ENCODE data around the gene MLX. TPM values are rescaled to one million over a fixed set of nuclear protein-coding genes. Genes with fewer than 3 reads are reported as not detected.

The MLX gene
- total RNA-seq, 1 experiment from 2014 or later = 45.3 TPM

- Histone ChIP-seq H3K79me1 (ENCODE audit: insufficient read depth, low read depth, low read length, poor library complexity, severe bottlenecking) (no peaks in the 10 kb centered on the region), H3K56ac (ENCODE audit: insufficient read length, low read depth, low read length) (no peak overlapping the region), H2BK15ac (ENCODE audit: low read depth, low read length) (no peak overlapping the region), H3K79me2 (ENCODE audit: insufficient read depth, low read length) (no peaks in the 10 kb centered on the region), H2BK20ac (ENCODE audit: low read depth, low read length, poor library complexity, severe bottlenecking) (no peak overlapping the region), H2BK120ac (ENCODE audit: low read depth, low read length, poor library complexity, severe bottlenecking) (no peak overlapping the region), H3K27me3 (ENCODE audit: insufficient read depth, low read length) (peaks cover 2% of the 10 kb centered on the region; the same call in 1 of the 2 replicates), H4K20me1 (ENCODE audit: control insufficient read depth, insufficient read depth, insufficient read length) (no peaks in the 10 kb centered on the region), H3K4me1 (ENCODE audit: insufficient read depth, low read length) (peaks cover 11% of the 10 kb centered on the region; the same call in 1 of the 2 replicates), H2BK5ac (ENCODE audit: insufficient read length, low read length) (no peak overlapping the region), H3K9ac (ENCODE audit: extremely low read depth, insufficient read length, low read length) (no peak overlapping the region), H4K5ac (ENCODE audit: insufficient read length, low read depth, low read length) (no peak overlapping the region), H3T11ph (ENCODE audit: low read length) (no peak overlapping the region), H3K4ac (ENCODE audit: low read depth, low read length) (no peak overlapping the region), H2AK5ac (ENCODE audit: insufficient read length, low read length) (no peak overlapping the region), H3K9me3 (ENCODE audit: control insufficient read depth, low read depth, low read length) (no peaks in the 10 kb centered on the region), H4K91ac (ENCODE audit: insufficient read length, low read depth, low read length) (no peak overlapping the region), H3K18ac (ENCODE audit: insufficient read length, low read depth, low read length) (no peak overlapping the region), H2AFZ (ENCODE audit: low read length) (no peak overlapping the region), H3K27ac (ENCODE audit: insufficient read length, low read depth, low read length) (no peak overlapping the region), H3K23ac (ENCODE audit: insufficient read length, low read depth, low read length) (no peak overlapping the region), H3K4me2 (ENCODE audit: insufficient read depth, insufficient read length, low read length) (no peak overlapping the region), H3K23me2 (ENCODE audit: insufficient read length, low read depth, low read length, poor library complexity, severe bottlenecking) (no peaks in the 10 kb centered on the region), H2BK12ac (ENCODE audit: insufficient read length, low read depth, low read length) (no peak overlapping the region), H3K14ac (ENCODE audit: insufficient read depth, low read length) (no peak overlapping the region), H4K8ac (replicated peaks; ENCODE audit: insufficient read length, low read depth, low read length) (no peak overlapping the region)
- no peak overlapping the region for H3K27ac Mint-ChIP-seq
- H3K4me1 Mint-ChIP-seq = peaks cover 26 to 42% of the 10 kb centered on the region in 2 experiments
- TF ChIP-seq CTCF (conservative IDR thresholded peaks at IDR 0.05) = no peak
- DNase-seq = peak; percentile 23
- H3K9me3 Mint-ChIP-seq = no peaks in the 10 kb centered on the region
- peaks cover 9% of the 10 kb centered on the region for H3K27me3 Mint-ChIP-seq (ENCODE audit: low read depth)
- peaks cover 0 to 30% (median 25%) of the 10 kb centered on the region in 3 experiments; a peak in 5 of 7 replicates for H3K36me3 Mint-ChIP-seq (ENCODE audit: insufficient read depth in 1 of 3, low read depth in 3 of 3)
- WGBS (ENCODE audit: extremely low coverage, insufficient read length, low lambda C conversion rate) = no CpG with 5 or more reads among the region's 9 CpGs
- H3K4me3 Mint-ChIP-seq = no peak overlapping the region; a peak in 1 of 5 replicates
Observed at GRCh38 chr17:42522263-42522790, 44.6 kb upstream of the MLX start.
